ENCODE results near the gene PSMD6. TPM values are rescaled to one million over a fixed set of nuclear protein-coding genes. Genes with fewer than 3 reads are reported as not detected.

The PSMD6 gene
- polyA plus RNA-seq, 2 donors = 36.0 to 80.7 TPM

- Histone ChIP-seq H3K4me1 (ENCODE audit: control insufficient read depth in 2 of 2, insufficient read depth in 2 of 2, low read length in 1 of 2) (no peaks in the 10 kb centered on the region), H3K27ac (ENCODE audit: low read depth in 2 of 2, low read length in 1 of 2) (no peak overlapping the region), H3K27me3 (ENCODE audit: control insufficient read depth in 1 of 2, insufficient read depth in 2 of 2, low read length in 2 of 2) (no peaks in the 10 kb centered on the region), H3K4me3 (ENCODE audit: low read depth in 1 of 2, low read length in 2 of 2) (no peak overlapping the region), H3K9me3 (ENCODE audit: control insufficient read depth in 2 of 2, insufficient read depth in 1 of 2, low read depth in 1 of 2, low read length in 1 of 2) (no peaks in the 10 kb centered on the region), H3K36me3 (ENCODE audit: control insufficient read depth in 2 of 2, insufficient read depth in 2 of 2, low read length in 1 of 2) (peaks cover 7 to 11% of the 10 kb centered on the region in 2 donors)
- 83 to 92% methylated on average over 4 of the region's 4 CpGs for WGBS, 2 donors
These were observed 21.1 kb downstream of the PSMD6 start for GRCh38 chr3:64002233-64002632.

GRCh38 chr3:64000453-64001055 lies 22.7 kb downstream of the PSMD6 start:
- H3K27ac ChIP-seq (ENCODE audit: low read depth in 2 of 2, low read length in 1 of 2) = no peak overlapping the region
- no peaks in the 10 kb centered on the region for H3K4me1 ChIP-seq (ENCODE audit: control insufficient read depth in 2 of 2, insufficient read depth in 2 of 2, low read length in 1 of 2)
- peaks cover 9 to 10% of the 10 kb centered on the region in 2 donors for H3K36me3 ChIP-seq (ENCODE audit: control insufficient read depth in 2 of 2, insufficient read depth in 2 of 2, low read length in 1 of 2)
- WGBS, 2 donors = 84 to 88% methylated on average over 9 of the region's 9 CpGs
- H3K4me3 ChIP-seq (ENCODE audit: low read depth in 1 of 2, low read length in 2 of 2) = no peak overlapping the region
- no peaks in the 10 kb centered on the region for H3K27me3 ChIP-seq (ENCODE audit: control insufficient read depth in 1 of 2, insufficient read depth in 2 of 2, low read length in 2 of 2)
- no peaks in the 10 kb centered on the region for H3K9me3 ChIP-seq (ENCODE audit: control insufficient read depth in 2 of 2, insufficient read depth in 1 of 2, low read depth in 1 of 2, low read length in 1 of 2)

GRCh38 chr3:63998852-63999754 lies 24.2 kb downstream of the PSMD6 start:
- Histone ChIP-seq H3K9me3 (ENCODE audit: control insufficient read depth in 2 of 2, insufficient read depth in 1 of 2, low read depth in 1 of 2, low read length in 1 of 2) (no peaks in the 10 kb centered on the region), H3K27ac (ENCODE audit: low read depth in 2 of 2, low read length in 1 of 2) (no peak overlapping the region), H3K4me3 (ENCODE audit: low read depth in 1 of 2, low read length in 2 of 2) (no peak overlapping the region), H3K36me3 (ENCODE audit: control insufficient read depth in 2 of 2, insufficient read depth in 2 of 2, low read length in 1 of 2) (peaks cover 12% of the 10 kb centered on the region in 2 donors), H3K27me3 (ENCODE audit: control insufficient read depth in 1 of 2, insufficient read depth in 2 of 2, low read length in 2 of 2) (no peaks in the 10 kb centered on the region), H3K4me1 (ENCODE audit: control insufficient read depth in 2 of 2, insufficient read depth in 2 of 2, low read length in 1 of 2) (no peaks in the 10 kb centered on the region)
- 74 to 76% methylated on average over 10 of the region's 10 CpGs for WGBS, 2 donors

- H3K4me3 ChIP-seq (ENCODE audit: low read depth in 1 of 2, low read length in 2 of 2) = no peak overlapping the region
- WGBS, 2 donors = 85 to 89% methylated on average over 5 of the region's 5 CpGs
- H3K4me1 ChIP-seq (ENCODE audit: control insufficient read depth in 2 of 2, insufficient read depth in 2 of 2, low read length in 1 of 2) = no peaks in the 10 kb centered on the region
- H3K27me3 ChIP-seq (ENCODE audit: control insufficient read depth in 1 of 2, insufficient read depth in 2 of 2, low read length in 2 of 2) = no peaks in the 10 kb centered on the region
- H3K9me3 ChIP-seq (ENCODE audit: control insufficient read depth in 2 of 2, insufficient read depth in 1 of 2, low read depth in 1 of 2, low read length in 1 of 2) = no peaks in the 10 kb centered on the region
- peaks cover 18 to 19% of the 10 kb centered on the region in 2 donors for H3K36me3 ChIP-seq (ENCODE audit: control insufficient read depth in 2 of 2, insufficient read depth in 2 of 2, low read length in 1 of 2)
- H3K27ac ChIP-seq (ENCODE audit: low read depth in 2 of 2, low read length in 1 of 2) = no peak overlapping the region
These were observed 28.2 kb downstream of the PSMD6 start for GRCh38 chr3:63995086-63995485.

- Histone ChIP-seq H3K36me3 (ENCODE audit: control insufficient read depth in 2 of 2, insufficient read depth in 2 of 2, low read length in 1 of 2) (peaks cover 26 to 27% of the 10 kb centered on the region in 2 donors), H3K27me3 (ENCODE audit: control insufficient read depth in 1 of 2, insufficient read depth in 2 of 2, low read length in 2 of 2) (no peaks in the 10 kb centered on the region), H3K27ac (ENCODE audit: low read depth in 2 of 2, low read length in 1 of 2) (no peak overlapping the region), H3K4me1 (ENCODE audit: control insufficient read depth in 2 of 2, insufficient read depth in 2 of 2, low read length in 1 of 2) (no peaks in the 10 kb centered on the region), H3K9me3 (ENCODE audit: control insufficient read depth in 2 of 2, insufficient read depth in 1 of 2, low read depth in 1 of 2, low read length in 1 of 2) (no peaks in the 10 kb centered on the region), H3K4me3 (ENCODE audit: low read depth in 1 of 2, low read length in 2 of 2) (no peak overlapping the region)
- 33 to 35% methylated on average over 3 of the region's 3 CpGs for WGBS, 2 donors
These were observed 29.6 kb downstream of the PSMD6 start for GRCh38 chr3:63993653-63994079.

GRCh38 chr3:63992516-63993209 lies 30.6 kb downstream of the PSMD6 start:
- H3K4me1 ChIP-seq (ENCODE audit: control insufficient read depth in 2 of 2, insufficient read depth in 2 of 2, low read length in 1 of 2) = no peaks in the 10 kb centered on the region
- 86 to 90% methylated on average over 5 of the region's 5 CpGs for WGBS, 2 donors
- H3K27me3 ChIP-seq (ENCODE audit: control insufficient read depth in 1 of 2, insufficient read depth in 2 of 2, low read length in 2 of 2) = no peaks in the 10 kb centered on the region
- peaks cover 30 to 33% of the 10 kb centered on the region in 2 donors for H3K36me3 ChIP-seq (ENCODE audit: control insufficient read depth in 2 of 2, insufficient read depth in 2 of 2, low read length in 1 of 2)
- H3K27ac ChIP-seq (ENCODE audit: low read depth in 2 of 2, low read length in 1 of 2) = no peak overlapping the region
- no peak overlapping the region for H3K4me3 ChIP-seq (ENCODE audit: low read depth in 1 of 2, low read length in 2 of 2)
- H3K9me3 ChIP-seq (ENCODE audit: control insufficient read depth in 2 of 2, insufficient read depth in 1 of 2, low read depth in 1 of 2, low read length in 1 of 2) = no peaks in the 10 kb centered on the region

GRCh38 chr3:63991666-63992065 lies 31.6 kb downstream of the PSMD6 start:
- 87% methylated on average over 3 of the region's 3 CpGs for WGBS, 2 donors
- Histone ChIP-seq H3K9me3 (ENCODE audit: control insufficient read depth in 2 of 2, insufficient read depth in 1 of 2, low read depth in 1 of 2, low read length in 1 of 2) (no peaks in the 10 kb centered on the region), H3K4me3 (ENCODE audit: low read depth in 1 of 2, low read length in 2 of 2) (no peak overlapping the region), H3K27ac (ENCODE audit: low read depth in 2 of 2, low read length in 1 of 2) (no peak overlapping the region), H3K27me3 (ENCODE audit: control insufficient read depth in 1 of 2, insufficient read depth in 2 of 2, low read length in 2 of 2) (no peaks in the 10 kb centered on the region), H3K36me3 (ENCODE audit: control insufficient read depth in 2 of 2, insufficient read depth in 2 of 2, low read length in 1 of 2) (peaks cover 30 to 33% of the 10 kb centered on the region in 2 donors), H3K4me1 (ENCODE audit: control insufficient read depth in 2 of 2, insufficient read depth in 2 of 2, low read length in 1 of 2) (no peaks in the 10 kb centered on the region)

- Histone ChIP-seq H3K27me3 (ENCODE audit: control insufficient read depth in 1 of 2, insufficient read depth in 2 of 2, low read length in 2 of 2) (no peaks in the 10 kb centered on the region), H3K4me1 (ENCODE audit: control insufficient read depth in 2 of 2, insufficient read depth in 2 of 2, low read length in 1 of 2) (no peaks in the 10 kb centered on the region), H3K9me3 (ENCODE audit: control insufficient read depth in 2 of 2, insufficient read depth in 1 of 2, low read depth in 1 of 2, low read length in 1 of 2) (no peaks in the 10 kb centered on the region), H3K4me3 (ENCODE audit: low read depth in 1 of 2, low read length in 2 of 2) (no peak overlapping the region), H3K27ac (ENCODE audit: low read depth in 2 of 2, low read length in 1 of 2) (no peak overlapping the region), H3K36me3 (ENCODE audit: control insufficient read depth in 2 of 2, insufficient read depth in 2 of 2, low read length in 1 of 2) (peaks cover 28 to 30% of the 10 kb centered on the region in 2 donors)
- 91 to 94% methylated on average over 5 of the region's 5 CpGs for WGBS, 2 donors
These were observed 32.6 kb downstream of the PSMD6 start for GRCh38 chr3:63990733-63991132.

- H3K27me3 ChIP-seq (ENCODE audit: control insufficient read depth in 1 of 2, insufficient read depth in 2 of 2, low read length in 2 of 2) = no peaks in the 10 kb centered on the region
- WGBS, 2 donors = 96% methylated on average over 14 of the region's 14 CpGs
- peaks cover 27 to 28% of the 10 kb centered on the region in 2 donors for H3K36me3 ChIP-seq (ENCODE audit: control insufficient read depth in 2 of 2, insufficient read depth in 2 of 2, low read length in 1 of 2)
- H3K27ac ChIP-seq (ENCODE audit: low read depth in 2 of 2, low read length in 1 of 2) = no peak overlapping the region
- H3K9me3 ChIP-seq (ENCODE audit: control insufficient read depth in 2 of 2, insufficient read depth in 1 of 2, low read depth in 1 of 2, low read length in 1 of 2) = no peaks in the 10 kb centered on the region
- H3K4me3 ChIP-seq (ENCODE audit: low read depth in 1 of 2, low read length in 2 of 2) = no peak overlapping the region
- H3K4me1 ChIP-seq (ENCODE audit: control insufficient read depth in 2 of 2, insufficient read depth in 2 of 2, low read length in 1 of 2) = no peaks in the 10 kb centered on the region
These were observed 33.1 kb downstream of the PSMD6 start for GRCh38 chr3:63990204-63990603.

Measured in esophagus (tissue), 2 donors.